OCI-LY3 (cell line): ENCODE results near the gene TTPAL.
A peak's percentile ranks its signal among the peaks of the same experiment; 100 is the strongest.

Experiments
- H2AFZ ChIP-seq: fragments of 200-600, 300-600 bp; shearing (Covaris generic); 2 replicates; pipeline ENCODE4 v1.6.0; 2014; ENCODE audit warnings: antibody characterized with exemption, low read depth, low read length
- H3K27ac ChIP-seq: fragments of 200-600, 300-600 bp; sonication (generic); 2 replicates; pipeline ENCODE4 v1.5.1; 2014; ENCODE audit warnings: mild to moderate bottlenecking, low read length, moderate library complexity, mixed read lengths
- H3K27me3 ChIP-seq: fragments of 200-600, 300-600 bp; sonication (generic); 2 replicates; pipeline ENCODE4 v1.6.1; 2014; ENCODE audit warnings: low read depth, low read length, mixed read lengths
- H3K36me3 ChIP-seq: fragments of 200-600, 300-600 bp; sonication (generic); replicated peaks from 2 replicates; pipeline ENCODE3; 2014; ENCODE audit warnings: low read depth, low read length, mixed read lengths
- H3K4me1 ChIP-seq: fragments of 300-600, 200-600 bp; sonication (generic); 2 replicates; pipeline ENCODE4 v1.6.1; 2014; ENCODE audit warnings: low read length, mixed read lengths
- H3K4me2 ChIP-seq: fragments of 200-600, 300-600 bp; sonication (generic); 2 replicates; pipeline ENCODE4 v1.6.1; 2014; ENCODE audit warnings: low read length, mixed read lengths
- H3K4me3 ChIP-seq: fragments of 300-600, 200-600 bp; sonication (generic); 2 replicates; pipeline ENCODE4 v1.5.1; 2014; ENCODE audit warnings: antibody characterized with exemption, mild to moderate bottlenecking, low read length, moderate library complexity
- H3K79me2 ChIP-seq: fragments of 300-600, 200-600 bp; shearing (Covaris generic); 2 replicates; pipeline ENCODE4 v1.6.1; 2014; ENCODE audit warnings: mild to moderate bottlenecking, low read length, mixed read lengths
- H3K9ac ChIP-seq: fragments of 300-600, 200-600 bp; shearing (Covaris generic); 2 replicates; pipeline ENCODE4 v1.6.0; 2014; ENCODE audit warnings: mild to moderate bottlenecking, low read length, moderate library complexity
- H3K9me3 ChIP-seq: fragments of 200-600, 300-600 bp; shearing (Covaris generic); 2 replicates; pipeline ENCODE4 v1.6.1; 2014; ENCODE audit warnings: low read length, mixed read lengths; ENCODE audit not compliant: insufficient read depth
- H4K20me1 ChIP-seq: fragments of 200-600, 300-600 bp; sonication (generic); 2 replicates; pipeline ENCODE4 v1.6.1; 2016; ENCODE audit warnings: low read length, mixed read lengths; ENCODE audit not compliant: insufficient read depth
- CTCF ChIP-seq: fragments of 200-600, 300-600 bp; sonication (generic); IDR thresholded peaks from 2 replicates; pipeline ENCODE4 v1.5.1; 2014; ENCODE audit warnings: antibody characterized with exemption, low read length, low read depth
- EZH2phosphoT487 ChIP-seq: fragments of 200-600 bp; shearing (Covaris generic); IDR thresholded peaks from 2 replicates; pipeline ENCODE4 v1.6.1; 2018; ENCODE audit warnings: antibody characterized with exemption, mixed run types, low read depth

The TTPAL gene

GRCh38 chr20:44459271-44459670 lies 16.4 kb upstream of the TTPAL start:
- Histone ChIP-seq H4K20me1 (no peaks in the 10 kb centered on the region), H3K9me3 (no peaks in the 10 kb centered on the region), H3K27ac (no peak overlapping the region), H2AFZ (no peak overlapping the region), H3K36me3 (no peaks in the 10 kb centered on the region), H3K4me2 (no peak overlapping the region), H3K4me1 (no peaks in the 10 kb centered on the region), H3K79me2 (no peaks in the 10 kb centered on the region), H3K27me3 (no peaks in the 10 kb centered on the region), H3K4me3 (no peak overlapping the region), H3K9ac (no peak overlapping the region)
- TF ChIP-seq CTCF: no peak
- no peak for TF ChIP-seq EZH2phosphoT487

- no peaks in the 10 kb centered on the region for H3K36me3 ChIP-seq
- no peaks in the 10 kb centered on the region for H3K9me3 ChIP-seq
- no peaks in the 10 kb centered on the region for H3K79me2 ChIP-seq
- no peak overlapping the region for H3K4me3 ChIP-seq
- H3K27ac ChIP-seq: no peak overlapping the region
- 0 out of 2 replicates have a peak overlapping the region, but pooled peaks have one; percentile 2 for H2AFZ ChIP-seq
- H3K27me3 ChIP-seq: 0 out of 2 replicates have a peak, but pooled peaks cover 7% of the 10 kb centered on the region
- no peak overlapping the region for H3K4me2 ChIP-seq
- TF ChIP-seq CTCF (peak; percentile 84), EZH2phosphoT487 (no peak)
- H3K4me1 ChIP-seq: no peaks in the 10 kb centered on the region
- H3K9ac ChIP-seq: no peak overlapping the region
- H4K20me1 ChIP-seq: no peaks in the 10 kb centered on the region
Measured at GRCh38 chr20:44460795-44461141, 14.9 kb upstream of the TTPAL start.

GRCh38 chr20:44461142-44461802 lies 14.4 kb upstream of the TTPAL start:
- Histone ChIP-seq H3K4me1 (no peaks in the 10 kb centered on the region), H2AFZ (0 out of 2 replicates have a peak overlapping the region, but pooled peaks have one; percentile 2), H3K4me2 (no peak overlapping the region), H3K4me3 (no peak overlapping the region), H3K27me3 (0 out of 2 replicates have a peak, but pooled peaks cover 7% of the 10 kb centered on the region), H3K79me2 (no peaks in the 10 kb centered on the region), H3K27ac (no peak overlapping the region), H3K36me3 (no peaks in the 10 kb centered on the region), H3K9me3 (no peaks in the 10 kb centered on the region), H4K20me1 (no peaks in the 10 kb centered on the region), H3K9ac (no peak overlapping the region)
- no peak for TF ChIP-seq CTCF
- TF ChIP-seq EZH2phosphoT487: no peak

- no peaks in the 10 kb centered on the region for H3K9me3 ChIP-seq
- no peaks in the 10 kb centered on the region for H3K79me2 ChIP-seq
- no peak for TF ChIP-seq EZH2phosphoT487
- no peak for TF ChIP-seq CTCF
- no peak overlapping the region for H3K4me2 ChIP-seq
- no peak overlapping the region for H3K9ac ChIP-seq
- peaks cover 9% of the 10 kb centered on the region; the same call in 1 of the 2 replicates for H3K27me3 ChIP-seq
- no peak overlapping the region for H2AFZ ChIP-seq
- no peaks in the 10 kb centered on the region for H3K4me1 ChIP-seq
- H3K4me3 ChIP-seq: no peak overlapping the region
- H4K20me1 ChIP-seq: no peaks in the 10 kb centered on the region
- H3K27ac ChIP-seq: no peak overlapping the region
- no peaks in the 10 kb centered on the region for H3K36me3 ChIP-seq
Measured at GRCh38 chr20:44461803-44462174, 13.9 kb upstream of the TTPAL start.
